ENCODE data around the gene MEGF6.

GRCh38 chr1:3461934-3462275 lies 149.4 kb downstream of the MEGF6 start:
- TF ChIP-seq CTCF (IDR thresholded peaks at IDR 0.05) (no peak), POLR2A (IDR thresholded peaks at IDR 0.05) (no peak)

Measured in uterus (tissue), 2 donors.